ENCODE data around the gene CDCP2. TPM values are rescaled to one million over a fixed set of nuclear protein-coding genes. Genes with fewer than 3 reads are reported as not detected.

CDCP2 gene
- total and polyA plus RNA-seq, 2 of the 8 experiments (the other 6 are each of a cell fraction or from before 2014, with no cell fraction given): not detected

- H4K8ac ChIP-seq (ENCODE audit: extremely low read depth, insufficient read depth, low read length): no peak overlapping the region
- peak in 1 of 2 experiments; percentile 22 for DNase-seq (ENCODE audit: low read depth in 1 of 2, low spot score in 2 of 2)
- no peak overlapping the region for H2BK120ac ChIP-seq (replicated peaks; ENCODE audit: low read depth, low read length)
- no peak overlapping the region for H3K4me2 ChIP-seq (ENCODE audit: insufficient read depth in 1 of 2, low read depth in 2 of 2, low read length in 2 of 2)
- H3K18ac ChIP-seq (ENCODE audit: extremely low read depth, low read length): no peak overlapping the region
- H2AK5ac ChIP-seq (ENCODE audit: low read depth, low read length): no peak overlapping the region
- no peak overlapping the region for H3K56ac ChIP-seq (replicated peaks; ENCODE audit: insufficient read length, low read depth, low read length)
- POLR2A ChIA-PET (ENCODE audit: partially characterized antibody): interaction anchor here (0.7 kb wide), 1 partner anchor 656 kb away, joined by 3 read pairs; no protein-coding TSS in a partner anchor
- CTCF ChIA-PET (ENCODE audit: partially characterized antibody): interaction anchor here (0.6 to 1.4 kb wide), 6 partner anchors 13 to 595 kb away, joined by 3 to 5 read pairs (median 3); no protein-coding TSS in a partner anchor
- H3K36me3 ChIP-seq (ENCODE audit: control insufficient read depth in 2 of 4, insufficient read depth in 4 of 4, low read length in 3 of 4): no peaks in the 10 kb centered on the region
- no peak overlapping the region for H3K14ac ChIP-seq (ENCODE audit: insufficient read length)
- no peak overlapping the region for H3K9ac ChIP-seq (replicated peaks in 1 of 4; ENCODE audit: extremely low read depth in 1 of 4, low read depth in 3 of 4, low read length in 3 of 4)
- TF ChIP-seq CHD2 (IDR thresholded peaks at IDR 0.05; ENCODE audit: low read length): no peak
- no peak for TF ChIP-seq SIN3A (conservative IDR thresholded peaks at IDR 0.05 in 1 of 2, IDR thresholded peaks at IDR 0.05 in 1 of 2; ENCODE audit: low read depth in 1 of 2, low read length in 2 of 2)
- TF ChIP-seq, protein P1, sequence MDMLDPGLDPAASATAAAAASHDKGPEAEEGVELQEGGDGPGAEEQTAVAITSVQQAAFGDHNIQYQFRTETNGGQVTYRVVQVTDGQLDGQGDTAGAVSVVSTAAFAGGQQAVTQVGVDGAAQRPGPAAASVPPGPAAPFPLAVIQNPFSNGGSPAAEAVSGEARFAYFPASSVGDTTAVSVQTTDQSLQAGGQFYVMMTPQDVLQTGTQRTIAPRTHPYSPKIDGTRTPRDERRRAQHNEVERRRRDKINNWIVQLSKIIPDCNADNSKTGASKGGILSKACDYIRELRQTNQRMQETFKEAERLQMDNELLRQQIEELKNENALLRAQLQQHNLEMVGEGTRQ (IDR thresholded peaks at IDR 0.05; ENCODE audit: low read length): no peak
- no peak for TF ChIP-seq SP1 (IDR thresholded peaks at IDR 0.05; ENCODE audit: low read depth, low read length)
- no peak for TF ChIP-seq RAD21 (IDR thresholded peaks at IDR 0.05 in 1 of 2, conservative IDR thresholded peaks at IDR 0.05 in 1 of 2; ENCODE audit: low read depth in 2 of 2, low read length in 2 of 2)
- no peak for TF ChIP-seq KDM5A (IDR thresholded peaks at IDR 0.05; ENCODE audit: low read length)
- no peak for TF ChIP-seq KDM1A (IDR thresholded peaks at IDR 0.05; ENCODE audit: borderline replicate concordance, low read length)
- no peak for TF ChIP-seq SIX5 (IDR thresholded peaks at IDR 0.05; ENCODE audit: low read depth, low read length)
- no peak for TF ChIP-seq EZH2 (IDR thresholded peaks at IDR 0.05; ENCODE audit: low read depth, low read length, severe bottlenecking)
- no peaks in the 10 kb centered on the region for H3K23me2 ChIP-seq (ENCODE audit: low read depth, low read length)
- no peaks in the 10 kb centered on the region for H3K79me1 ChIP-seq (ENCODE audit: low read depth, low read length)
- 88% methylated on average over 1 of the region's 1 CpG; no CpG with 5 or more reads in 1 of the 2 experiments for WGBS, 2 experiments (ENCODE audit: extremely low coverage in 1 of 2, insufficient coverage in 1 of 2, insufficient read length in 1 of 2, insufficient replicate concordance in 2 of 2, low coverage in 1 of 2, low lambda C conversion rate in 2 of 2, missing lambda C conversion rate in 1 of 2)
- H3K79me2 ChIP-seq (ENCODE audit: control insufficient read depth in 1 of 2, insufficient read depth in 2 of 2, low read length in 2 of 2): no peaks in the 10 kb centered on the region
- no peaks in the 10 kb centered on the region for H3K4me1 ChIP-seq (replicated peaks in 1 of 4; ENCODE audit: control insufficient read depth in 3 of 4, insufficient read depth in 4 of 4, low read length in 3 of 4)
- H2AFZ ChIP-seq (ENCODE audit: low read length): no peak overlapping the region
- no peak overlapping the region for H2BK20ac ChIP-seq (ENCODE audit: low read length)
- H3K9me3 ChIP-seq (ENCODE audit: insufficient read depth in 2 of 2, low read depth in 1 of 2, low read length in 1 of 2): no peaks in the 10 kb centered on the region
- no peak overlapping the region for H4K91ac ChIP-seq (replicated peaks; ENCODE audit: insufficient read length, low read length)
- no peaks in the 10 kb centered on the region for H4K20me1 ChIP-seq (replicated peaks in 1 of 2; ENCODE audit: control insufficient read depth in 1 of 2, insufficient read depth in 2 of 2, low read length in 2 of 2)
- FAIRE-seq: no peak
- H2BK15ac ChIP-seq (ENCODE audit: low read length): no peak overlapping the region
- no peak overlapping the region for H3K4ac ChIP-seq (replicated peaks; ENCODE audit: insufficient read length, low read depth, low read length)
- no peak overlapping the region for H2BK5ac ChIP-seq (ENCODE audit: low read depth, low read length)
- no peak overlapping the region for H4K5ac ChIP-seq (ENCODE audit: insufficient read length, low read depth, low read length)
- H3K23ac ChIP-seq (ENCODE audit: insufficient read length): no peak overlapping the region
- H3K4me3 ChIP-seq (ENCODE audit: extremely low read depth in 1 of 4, insufficient read depth in 2 of 4, low read depth in 3 of 4, low read length in 4 of 4): no peak overlapping the region
- H3K27ac ChIP-seq (ENCODE audit: low read depth, low read length): no peak overlapping the region
- no peak overlapping the region for H2BK12ac ChIP-seq (ENCODE audit: low read depth, low read length)
- no peaks in the 10 kb centered on the region for H3K27me3 ChIP-seq (replicated peaks in 1 of 4; ENCODE audit: control insufficient read depth in 3 of 4, extremely low read depth in 1 of 4, insufficient read depth in 3 of 4, low read length in 3 of 4)
Measured at GRCh38 chr1:54105080-54105479, 47.7 kb downstream of the CDCP2 start.

All from H1 (cell line).